MM.1S (cell line): ENCODE measurements around the gene CNTNAP2.

ENCODE experiments used
- DNase-seq: peaks from one replicate; pipeline ENCODE4 v3.0.0-alpha.2; 2015
- H2AFZ ChIP-seq: fragments of 300-600 bp; sonication (generic); 2 replicates; pipeline ENCODE4 v1.6.0; 2016; ENCODE audit warnings: antibody characterized with exemption, low read length
- H3F3A ChIP-seq: fragments of 300-600 bp; sonication (generic); 2 replicates; pipeline ENCODE4 v1.6.1; 2016; ENCODE audit warnings: mild to moderate bottlenecking, antibody characterized with exemption, low read length, moderate library complexity, mixed read lengths; ENCODE audit not compliant: insufficient read depth
- H3K27ac ChIP-seq: fragments of 300-600 bp; sonication (generic); 2 replicates; pipeline ENCODE4 v1.5.1; 2016; ENCODE audit warnings: mild to moderate bottlenecking, low read length
- H3K27me3 ChIP-seq: fragments of 300-600 bp; sonication (generic); replicated peaks from 2 replicates; pipeline ENCODE4 v1.6.0; 2016; ENCODE audit warnings: low read length; ENCODE audit not compliant: insufficient read depth
- H3K36me3 ChIP-seq: fragments of 300-600 bp; sonication (generic); replicated peaks from 2 replicates; pipeline ENCODE4 v1.6.1; 2016; ENCODE audit warnings: mild to moderate bottlenecking, low read length, mixed read lengths; ENCODE audit not compliant: insufficient read depth
- H3K4me1 ChIP-seq: fragments of 300-600 bp; sonication (generic); 2 replicates; pipeline ENCODE4 v1.6.1; 2016; ENCODE audit warnings: low read length, mixed read lengths
- H3K4me2 ChIP-seq: fragments of 300-600 bp; sonication (generic); 2 replicates; pipeline ENCODE4 v1.6.0; 2016; ENCODE audit warnings: low read depth, low read length
- H3K4me3 ChIP-seq: fragments of 300-600 bp; sonication (generic); 2 replicates; pipeline ENCODE4 v1.5.1; 2016; ENCODE audit warnings: low read length, mixed read lengths
- H3K79me2 ChIP-seq: fragments of 300-600 bp; sonication (generic); 2 replicates; pipeline ENCODE4 v1.6.1; 2016; ENCODE audit warnings: mixed run types, low read length, mixed read lengths
- H3K9ac ChIP-seq: fragments of 300-600 bp; sonication (generic); 2 replicates; pipeline ENCODE4 v1.6.1; 2016; ENCODE audit warnings: low read length, mixed read lengths
- H3K9me2 ChIP-seq: fragments of 300-600 bp; sonication (generic); replicated peaks from 2 replicates; pipeline ENCODE4 v1.6.1; 2016; ENCODE audit warnings: mild to moderate bottlenecking, low read length, mixed read lengths; ENCODE audit not compliant: insufficient read depth
- H3K9me3 ChIP-seq: fragments of 300-600 bp; sonication (generic); replicated peaks from 2 replicates; pipeline ENCODE4 v1.6.1; 2016; ENCODE audit warnings: mild to moderate bottlenecking, low read length, mixed read lengths; ENCODE audit not compliant: insufficient read depth
- H4K20me1 ChIP-seq: fragments of 300-600 bp; sonication (generic); 2 replicates; pipeline ENCODE4 v1.6.1; 2016; ENCODE audit warnings: mild to moderate bottlenecking, low read length, moderate library complexity, mixed read lengths; ENCODE audit not compliant: insufficient read depth
- EZH2 ChIP-seq: fragments of 300-600 bp; sonication (generic); optimal IDR thresholded peaks from 2 replicates; pipeline ENCODE3; 2017; ENCODE audit warnings: low read depth, mild to moderate bottlenecking, antibody characterized with exemption, low read length, mixed read lengths
- EZH2phosphoT487 ChIP-seq: fragments of 300-600 bp; sonication (generic); IDR thresholded peaks from 2 replicates; pipeline ENCODE4 v1.6.1; 2018; ENCODE audit warnings: antibody characterized with exemption, low read length
- TF ChIP-seq, protein P1 (sequence below): fragments of 300-600 bp; sonication (generic); IDR thresholded peaks from 2 replicates; pipeline ENCODE4 v1.5.1; 2016; ENCODE audit warnings: antibody characterized with exemption, low read length, mixed read lengths

Gene CNTNAP2

DNA sequence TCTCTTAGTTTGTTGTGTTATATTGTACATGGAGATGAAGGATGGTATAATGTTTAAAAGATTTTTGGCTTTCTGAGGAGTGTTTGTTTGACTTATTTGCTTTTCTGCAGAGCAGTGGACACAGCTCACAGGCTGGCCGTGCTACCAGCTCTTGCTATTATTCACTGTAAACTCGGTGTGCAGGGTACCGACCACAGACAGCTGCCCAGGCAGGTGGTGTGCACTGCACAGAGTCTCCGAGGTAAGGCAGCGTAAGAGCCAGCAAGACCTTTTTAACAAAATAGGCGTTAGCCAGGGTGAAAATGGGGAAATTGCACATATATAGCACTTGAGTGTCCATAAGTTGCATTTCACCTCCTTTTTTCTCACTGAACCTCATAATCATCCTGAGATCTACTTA is 438.0 kb downstream of the CNTNAP2 start:
- no peak overlapping the region for H3K4me3 ChIP-seq

DNA sequence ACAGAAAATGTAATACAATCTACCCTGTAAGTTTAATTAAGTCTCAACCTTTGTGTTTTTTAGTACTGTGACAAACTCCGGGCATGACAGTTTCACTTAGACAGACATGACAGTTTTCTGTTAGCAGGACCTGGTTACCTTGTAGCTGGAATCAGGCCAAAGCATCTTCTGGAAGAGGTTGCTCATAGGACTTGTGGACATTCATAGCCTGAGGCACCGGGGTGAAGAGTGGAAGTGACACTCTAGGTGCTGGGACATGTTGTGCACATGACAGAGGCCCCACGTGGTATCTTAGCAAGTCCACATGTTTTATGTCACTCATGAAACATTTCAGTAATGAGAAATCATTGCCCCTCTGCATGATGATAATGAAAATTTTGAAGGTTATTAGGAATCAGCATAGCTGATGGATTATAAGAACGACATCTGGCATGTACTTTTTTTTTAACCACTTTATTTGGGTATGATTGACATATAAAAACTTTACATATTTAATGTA is 441.4 kb downstream of the CNTNAP2 start:
- no peaks in the 10 kb centered on the region for H4K20me1 ChIP-seq
- no peaks in the 10 kb centered on the region for H3K4me1 ChIP-seq
- DNase-seq: no peak
- no peaks in the 10 kb centered on the region for H3K36me3 ChIP-seq
- H2AFZ ChIP-seq: no peak overlapping the region
- no peaks in the 10 kb centered on the region for H3K9me2 ChIP-seq
- H3K4me2 ChIP-seq: no peak overlapping the region
- H3K27me3 ChIP-seq: no peaks in the 10 kb centered on the region
- H3K4me3 ChIP-seq: no peak overlapping the region
- H3K27ac ChIP-seq: no peak overlapping the region
- TF ChIP-seq, protein P1, sequence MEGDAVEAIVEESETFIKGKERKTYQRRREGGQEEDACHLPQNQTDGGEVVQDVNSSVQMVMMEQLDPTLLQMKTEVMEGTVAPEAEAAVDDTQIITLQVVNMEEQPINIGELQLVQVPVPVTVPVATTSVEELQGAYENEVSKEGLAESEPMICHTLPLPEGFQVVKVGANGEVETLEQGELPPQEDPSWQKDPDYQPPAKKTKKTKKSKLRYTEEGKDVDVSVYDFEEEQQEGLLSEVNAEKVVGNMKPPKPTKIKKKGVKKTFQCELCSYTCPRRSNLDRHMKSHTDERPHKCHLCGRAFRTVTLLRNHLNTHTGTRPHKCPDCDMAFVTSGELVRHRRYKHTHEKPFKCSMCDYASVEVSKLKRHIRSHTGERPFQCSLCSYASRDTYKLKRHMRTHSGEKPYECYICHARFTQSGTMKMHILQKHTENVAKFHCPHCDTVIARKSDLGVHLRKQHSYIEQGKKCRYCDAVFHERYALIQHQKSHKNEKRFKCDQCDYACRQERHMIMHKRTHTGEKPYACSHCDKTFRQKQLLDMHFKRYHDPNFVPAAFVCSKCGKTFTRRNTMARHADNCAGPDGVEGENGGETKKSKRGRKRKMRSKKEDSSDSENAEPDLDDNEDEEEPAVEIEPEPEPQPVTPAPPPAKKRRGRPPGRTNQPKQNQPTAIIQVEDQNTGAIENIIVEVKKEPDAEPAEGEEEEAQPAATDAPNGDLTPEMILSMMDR: no peak
- TF ChIP-seq EZH2: no peak
- TF ChIP-seq EZH2phosphoT487: no peak
- no peak overlapping the region for H3K9ac ChIP-seq
- H3F3A ChIP-seq: no peaks in the 10 kb centered on the region
- no peaks in the 10 kb centered on the region for H3K9me3 ChIP-seq
- no peaks in the 10 kb centered on the region for H3K79me2 ChIP-seq

More for the DNA sequence above, 438.0 kb downstream of the CNTNAP2 start:
- Histone ChIP-seq H4K20me1 (no peaks in the 10 kb centered on the region), H3F3A (no peaks in the 10 kb centered on the region), H3K36me3 (no peaks in the 10 kb centered on the region), H3K79me2 (no peaks in the 10 kb centered on the region), H3K9me3 (no peaks in the 10 kb centered on the region), H3K9ac (no peak overlapping the region), H3K27ac (no peak overlapping the region), H3K27me3 (no peaks in the 10 kb centered on the region), H2AFZ (no peak overlapping the region), H3K4me1 (no peaks in the 10 kb centered on the region), H3K4me2 (no peak overlapping the region), H3K9me2 (no peaks in the 10 kb centered on the region)
- no peak for DNase-seq
- TF ChIP-seq EZH2phosphoT487: no peak
- no peak for TF ChIP-seq EZH2
- TF ChIP-seq, protein P1: no peak

DNA sequence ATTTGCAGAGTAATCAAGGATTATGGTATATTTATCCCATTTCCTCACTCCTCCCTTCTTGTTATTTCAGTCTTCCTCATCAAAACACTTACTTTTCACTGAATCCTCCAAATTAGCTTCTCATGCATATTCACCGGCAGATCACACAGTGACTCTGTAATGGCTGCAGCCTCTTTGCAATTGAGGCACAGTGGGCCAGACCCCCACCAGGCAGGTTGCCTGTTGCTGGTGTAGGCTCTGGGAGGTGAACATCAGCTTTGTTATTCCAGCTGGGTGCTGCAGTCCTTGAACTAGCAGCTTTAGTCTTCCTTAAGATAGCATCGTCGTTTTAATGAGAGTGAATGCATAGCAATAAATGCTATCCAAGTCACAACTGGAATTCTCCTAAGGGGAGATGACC is 449.3 kb downstream of the CNTNAP2 start:
- Histone ChIP-seq H3K9me3 (no peaks in the 10 kb centered on the region), H3K9ac (no peak overlapping the region), H3K36me3 (no peaks in the 10 kb centered on the region), H3K27me3 (no peaks in the 10 kb centered on the region), H3K4me1 (no peaks in the 10 kb centered on the region), H3F3A (no peaks in the 10 kb centered on the region), H3K79me2 (no peaks in the 10 kb centered on the region), H3K4me3 (no peak overlapping the region), H4K20me1 (no peaks in the 10 kb centered on the region), H3K9me2 (no peaks in the 10 kb centered on the region), H2AFZ (no peak overlapping the region), H3K27ac (no peak overlapping the region), H3K4me2 (no peak overlapping the region)
- no peak for TF ChIP-seq EZH2
- TF ChIP-seq, protein P1: no peak
- DNase-seq: no peak
